SK-N-SH (cell line): ENCODE data around the gene CDK6. TPM values are rescaled to one million over a fixed set of nuclear protein-coding genes. Genes with fewer than 3 reads are reported as not detected.
A peak's percentile ranks its signal among the peaks of the same experiment; 100 is the strongest.

Experiments
- CTCF ChIA-PET: fragments of 300-600, 350-600 bp; formaldehyde crosslinking; extraction: SDS; loops from one replicate; lab custom pipeline; 2021; lab: Yijun Ruan, JAX
- POLR2A ChIA-PET: fragments of 350-600 bp; sonication (Branson Sonifier 250); formaldehyde crosslinking; extraction: SDS; loops from one replicate; lab custom pipeline; 2020; ENCODE audit warnings: antibody characterized with exemption, inconsistent platforms; lab: Yijun Ruan, JAX
- DNase-seq: peaks from one replicate; pipeline ENCODE4 v3.0.0; 2012
- H2AFZ ChIP-seq: fragments of 200-600 bp; sonication (generic); 2 replicates; pipeline ENCODE4 v1.8.1; 2016; ENCODE audit warnings: antibody characterized with exemption, mild to moderate bottlenecking, low read depth
- H3F3A ChIP-seq: fragments of 200-600 bp; sonication (generic); replicated peaks from 2 replicates; pipeline ENCODE3; 2016; ENCODE audit warnings: antibody characterized with exemption, mild to moderate bottlenecking; ENCODE audit not compliant: insufficient read depth
- H3K27ac ChIP-seq, 2 experiments: fragments of 200-500 bp in 1 of 2; fragments of 200-600 bp in 1 of 2; sonication (Bioruptor generic) in 1 of 2; sonication (generic), shearing (Covaris generic) in 1 of 2; 2 replicates each; pipeline versions ENCODE4 v1.5.1 to v1.6.1; 2014 to 2016; ENCODE audit warnings: low read depth in 2 of 2, inconsistent platforms in 1 of 2, low read length in 1 of 2, mild to moderate bottlenecking in 1 of 2, mixed read lengths in 1 of 2
- H3K27me3 ChIP-seq: fragments of 200-600 bp; sonication (generic), shearing (Covaris generic); 2 replicates; pipeline ENCODE4 v1.6.1; 2016; ENCODE audit warnings: mixed run types; ENCODE audit not compliant: insufficient read depth
- H3K36me3 ChIP-seq, 2 experiments: fragments of 200-500 bp in 1 of 2; fragments of 200-600 bp in 1 of 2; sonication (Bioruptor generic) in 1 of 2; sonication (generic) in 1 of 2; replicated peaks in 1 of 2; 2 replicates each; pipeline versions ENCODE3 to v1.5.1; 2014 to 2016; ENCODE audit warnings: low read length in 1 of 2, mild to moderate bottlenecking in 1 of 2; ENCODE audit not compliant: insufficient read depth in 2 of 2, control insufficient read depth in 1 of 2
- H3K4me1 ChIP-seq, 2 experiments: fragments of 200-500 bp in 1 of 2; fragments of 200-600 bp in 1 of 2; sonication (Bioruptor generic) in 1 of 2; sonication (generic), shearing (Covaris generic) in 1 of 2; 2 replicates each; pipeline versions ENCODE4 v1.5.1 to v1.6.1; 2014 to 2016; ENCODE audit warnings: low read depth in 1 of 2, low read length in 1 of 2, mixed run types in 1 of 2; ENCODE audit not compliant: insufficient read depth in 2 of 2, control insufficient read depth in 1 of 2
- H3K4me2 ChIP-seq: fragments of 200-600 bp; sonication (generic), shearing (Covaris generic); 2 replicates; pipeline ENCODE4 v1.6.1; 2017; ENCODE audit warnings: mixed run types
- H3K4me3 ChIP-seq, 2 experiments: fragments of 200-500 bp in 1 of 2; fragments of 200-600 bp in 1 of 2; sonication (Bioruptor generic) in 1 of 2; sonication (generic), shearing (Covaris generic) in 1 of 2; 2 replicates each; pipeline versions ENCODE4 v1.5.1 to v1.8.1; 2014 to 2016; ENCODE audit warnings: low read depth in 2 of 2, inconsistent platforms in 1 of 2, low read length in 1 of 2, mild to moderate bottlenecking in 1 of 2, mixed read lengths in 1 of 2, moderate library complexity in 1 of 2
- H3K79me2 ChIP-seq: fragments of 200-600 bp; sonication (generic); 2 replicates; pipeline ENCODE4 v1.8.1; 2017; ENCODE audit warnings: mild to moderate bottlenecking; ENCODE audit not compliant: insufficient read depth
- H3K9ac ChIP-seq: fragments of 200-600 bp; sonication (generic); 2 replicates; pipeline ENCODE4 v1.6.1; 2017; ENCODE audit warnings: mixed run types
- H3K9me2 ChIP-seq: fragments of 200-600 bp; sonication (generic); 2 replicates; pipeline ENCODE4 v1.6.1; 2017; ENCODE audit warnings: mixed run types
- H3K9me3 ChIP-seq: fragments of 200-600 bp; sonication (generic); 2 replicates; pipeline ENCODE4 v1.6.1; 2017; ENCODE audit warnings: mixed run types, mild to moderate bottlenecking, moderate library complexity
- H4K20me1 ChIP-seq: fragments of 200-600 bp; sonication (generic); 2 replicates; pipeline ENCODE4 v1.6.1; 2017; ENCODE audit warnings: mild to moderate bottlenecking, mixed run types; ENCODE audit not compliant: insufficient read depth
- CHD2 ChIP-seq: fragments of 150-350 bp; IDR thresholded peaks from 2 replicates; pipeline ENCODE4 v1.6.1; 2018; ENCODE audit warnings: low read length; ENCODE audit not compliant: partially characterized antibody
- CTCF ChIP-seq: fragments of 200-600 bp; sonication (generic); IDR thresholded peaks from 2 replicates; pipeline ENCODE4 v1.6.1; 2017; ENCODE audit warnings: antibody characterized with exemption, mild to moderate bottlenecking, moderate library complexity
- ELF1 ChIP-seq: IDR thresholded peaks from 2 replicates; pipeline ENCODE4 v1.4.0; 2012
- EP300 ChIP-seq, 2 experiments: IDR thresholded peaks; 2 replicates each; pipeline versions ENCODE4 v1.4.0 to v1.6.1; 2012; ENCODE audit warnings: borderline replicate concordance in 1 of 2, low read depth in 1 of 2, low read length in 1 of 2
- EZH2phosphoT487 ChIP-seq: fragments of 200-600 bp; sonication (generic); IDR thresholded peaks from 2 replicates; pipeline ENCODE4 v1.6.1; 2017; ENCODE audit warnings: low read depth, mixed run types, mild to moderate bottlenecking, antibody characterized with exemption, moderate library complexity, borderline replicate concordance
- GABPA ChIP-seq: IDR thresholded peaks from 2 replicates; pipeline ENCODE4 v1.4.0; 2012; ENCODE audit warnings: low read depth, mild to moderate bottlenecking
- GATA2 ChIP-seq: sonication (generic); formaldehyde crosslinking; IDR thresholded peaks from 2 replicates; pipeline ENCODE4 v1.5.0; 2020; ENCODE audit warnings: mild to moderate bottlenecking, missing genetic modification reagents
- IRF3 ChIP-seq: fragments of 150-350 bp; IDR thresholded peaks from 2 replicates; pipeline ENCODE4 v1.6.1; 2016; ENCODE audit warnings: mild to moderate bottlenecking, low read depth, low read length
- MEF2A ChIP-seq: IDR thresholded peaks from 2 replicates; pipeline ENCODE4 v1.4.0; 2012; ENCODE audit warnings: low read depth, borderline replicate concordance
- MXI1 ChIP-seq: IDR thresholded peaks from 2 replicates; pipeline ENCODE4 v1.6.1; 2012; ENCODE audit warnings: mild to moderate bottlenecking, low read depth, low read length, improper control_type of control experiment
- NRF1 ChIP-seq: IDR thresholded peaks from 2 replicates; pipeline ENCODE4 v1.6.1; 2012; ENCODE audit warnings: low read depth, mild to moderate bottlenecking, low read length
- PBX3 ChIP-seq: IDR thresholded peaks from 2 replicates; pipeline ENCODE4; 2012
- RAD21 ChIP-seq: IDR thresholded peaks from 2 replicates; pipeline ENCODE4 v1.6.1; 2012; ENCODE audit warnings: mild to moderate bottlenecking, low read length
- RFX5 ChIP-seq: IDR thresholded peaks from 2 replicates; pipeline ENCODE4 v1.6.1; 2012; ENCODE audit warnings: mild to moderate bottlenecking, improper control_type of control experiment, low read length
- TAF1 ChIP-seq: IDR thresholded peaks from 2 replicates; pipeline ENCODE4 v1.6.1; 2012; ENCODE audit warnings: low read depth, mild to moderate bottlenecking, low read length, moderate library complexity, borderline replicate concordance
- TCF12 ChIP-seq: IDR thresholded peaks from 2 replicates; pipeline ENCODE4 v1.4.0; 2012
- USF1 ChIP-seq: IDR thresholded peaks from 2 replicates; pipeline ENCODE4 v1.4.0; 2012; ENCODE audit warnings: low read depth, borderline replicate concordance
- WGBS: methylation state at CpG from one replicate; pipeline ENCODE4 v1.1.6; 2017; ENCODE audit warnings: low lambda C conversion rate; 5-methylcytosine and 5-hydroxymethylcytosine counted together
- polyA plus RNA-seq, 3 experiments: library from polyadenylated mRNA; depleted of rRNA; stranded (reverse); fragments of >200 nt; gene quantifications; 2 replicates each; pipeline ENCODE4 v1.2.3, GENCODE V29; 2012

CDK6 gene
- polyA plus RNA-seq, 1 of the 3 experiments (the other 2 are of a cell fraction) = 30.3 TPM

- TF ChIP-seq MXI1 = no peak
- TF ChIP-seq EP300 (IDR thresholded peaks at IDR 0.05; ENCODE audit: borderline replicate concordance in 1 of 2, low read depth in 1 of 2, low read length in 1 of 2) = no peak
- TF ChIP-seq GATA2 = no peak
- no peak for TF ChIP-seq RAD21
- TF ChIP-seq GABPA = no peak
- no peak for TF ChIP-seq RFX5
Observed at GRCh38 chr7:92678291-92678920, 158.0 kb downstream of the CDK6 start (continued).

- Histone ChIP-seq H3K9me2 (no peaks in the 10 kb centered on the region; the same call in 1 of the 2 replicates), H3K36me3 (peaks cover 32 to 69% of the 10 kb centered on the region in 2 experiments), H3K9me3 (no peaks in the 10 kb centered on the region), H3K27ac (no peak overlapping the region), H3K4me1 (peaks cover 0 to 20% of the 10 kb centered on the region in 2 experiments; a peak in 2 of 4 replicates), H3K9ac (no peak overlapping the region), H3K79me2 (peaks cover 94% of the 10 kb centered on the region), H2AFZ (no peak overlapping the region), H3F3A (peaks cover 32% of the 10 kb centered on the region), H3K4me2 (no peak overlapping the region), H4K20me1 (no peaks in the 10 kb centered on the region), H3K27me3 (no peaks in the 10 kb centered on the region), H3K4me3 (no peak overlapping the region)
- no peak for DNase-seq
- POLR2A ChIA-PET = no interaction called here
- TF ChIP-seq CHD2 (no peak), MEF2A (no peak), RAD21 (no peak), EP300 (IDR thresholded peaks at IDR 0.05; ENCODE audit: borderline replicate concordance in 1 of 2, low read depth in 1 of 2, low read length in 1 of 2) (no peak), TCF12 (no peak), TAF1 (no peak), IRF3 (no peak)
- CTCF ChIA-PET = interaction anchor here (0.6 to 1.0 kb wide), 2 partner anchors 16 to 1007 kb away, joined by 3 read pairs; no protein-coding TSS in a partner anchor
Observed at GRCh38 chr7:92674379-92674778, 162.0 kb downstream of the CDK6 start.

- Histone ChIP-seq H3K9me2 (no peaks in the 10 kb centered on the region; the same call in 1 of the 2 replicates), H3K9me3 (no peaks in the 10 kb centered on the region), H3K79me2 (peaks cover 69% of the 10 kb centered on the region), H3K27ac (no peak overlapping the region), H3K27me3 (no peaks in the 10 kb centered on the region), H3K4me2 (no peak overlapping the region), H4K20me1 (no peaks in the 10 kb centered on the region), H2AFZ (no peak overlapping the region), H3K9ac (no peak overlapping the region), H3F3A (peaks cover 47% of the 10 kb centered on the region), H3K4me3 (no peak overlapping the region), H3K36me3 (peaks cover 40 to 50% of the 10 kb centered on the region in 2 experiments), H3K4me1 (peaks cover 0 to 37% of the 10 kb centered on the region in 2 experiments; a peak in 2 of 4 replicates)
- DNase-seq = no peak
- CTCF ChIA-PET = interaction anchor here (0.7 kb wide), 1 partner anchor 194 kb away, joined by 4 read pairs; no protein-coding TSS in a partner anchor
- POLR2A ChIA-PET = no interaction called here
- TF ChIP-seq EZH2phosphoT487 = no peak
- 0 out of 2 replicates have a peak, but pooled peaks have one; percentile 15 for TF ChIP-seq PBX3
- no peak for TF ChIP-seq ELF1
- TF ChIP-seq NRF1 = no peak
- TF ChIP-seq GABPA = no peak
- TF ChIP-seq USF1 = no peak
- TF ChIP-seq RAD21 = no peak
- no peak for TF ChIP-seq CTCF
- 85% methylated on average over 6 of the region's 6 CpGs for WGBS
Observed at GRCh38 chr7:92671505-92672169, 164.7 kb downstream of the CDK6 start.
